ENCODE results near the gene LPXN.

The LPXN gene

DNA sequence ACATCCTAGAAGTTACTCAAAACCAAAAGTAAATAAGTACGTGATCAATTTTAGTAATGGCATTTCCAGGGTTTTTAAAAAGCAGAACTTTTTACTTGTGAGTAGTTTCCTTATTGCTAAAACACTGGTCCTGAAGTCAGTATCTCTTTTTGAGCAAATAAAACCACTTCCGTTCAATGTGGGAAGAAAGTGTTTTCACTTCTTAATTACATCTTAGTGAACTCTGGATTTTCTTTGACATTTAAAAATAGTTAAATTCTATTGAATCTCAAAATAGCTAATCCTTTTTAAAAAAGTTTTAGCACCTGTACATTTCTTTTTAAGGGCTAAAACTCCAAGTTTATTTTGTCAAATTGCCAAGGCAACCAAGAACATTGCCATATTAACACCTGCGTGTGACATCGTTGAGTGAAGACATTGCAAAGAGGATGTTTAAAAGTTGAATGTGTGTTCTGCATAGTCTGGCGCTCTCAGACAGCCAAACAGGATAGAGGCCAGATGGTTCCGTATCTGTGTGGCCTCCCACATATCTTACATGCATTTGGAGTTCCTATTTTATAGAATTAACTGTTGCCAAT, 50.5 kb downstream of the LPXN start:
- FAIRE-seq (no peak), DNase-seq (ENCODE audit: low spot score) (no peak)

DNA sequence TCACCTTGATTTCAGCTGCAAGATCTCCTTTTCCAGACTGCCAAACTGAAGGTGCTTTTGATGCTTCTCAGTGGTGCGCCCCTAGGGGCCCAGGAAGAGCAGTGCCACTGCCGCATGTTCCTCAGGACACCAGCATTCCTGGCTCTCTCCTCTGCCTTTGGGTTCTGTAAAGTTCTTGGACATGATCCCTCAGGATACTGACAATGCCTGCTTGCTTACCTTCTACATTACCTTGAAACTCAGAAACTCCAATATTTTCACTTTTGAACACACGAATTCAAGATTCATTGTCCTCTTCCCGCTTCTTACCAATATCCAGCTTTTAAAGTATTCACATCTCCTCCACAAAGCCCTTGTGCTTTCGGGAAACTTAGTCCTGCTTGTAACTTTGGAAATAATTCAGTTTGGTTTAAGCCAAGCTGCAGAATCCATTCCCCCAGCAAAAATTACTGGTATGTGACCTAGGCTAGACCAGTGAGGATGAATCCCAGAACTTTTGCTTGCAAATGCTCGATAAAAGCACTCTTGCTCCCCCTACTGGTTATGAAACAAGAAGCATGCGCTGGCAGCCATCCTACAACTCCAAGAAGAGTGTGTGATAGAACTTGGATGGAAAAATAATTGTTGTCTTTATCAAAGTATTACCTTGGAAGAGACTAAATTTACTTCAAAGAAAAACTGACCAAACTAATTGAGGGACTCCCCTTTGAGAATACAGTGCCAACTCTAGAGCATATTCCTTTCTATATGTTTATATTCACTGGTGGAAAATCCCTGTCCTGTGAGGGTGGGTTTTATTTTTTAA, 51.2 kb downstream of the LPXN start:
- peak; percentile 71 for DNase-seq (ENCODE audit: low spot score)
- no peak for FAIRE-seq

DNA sequence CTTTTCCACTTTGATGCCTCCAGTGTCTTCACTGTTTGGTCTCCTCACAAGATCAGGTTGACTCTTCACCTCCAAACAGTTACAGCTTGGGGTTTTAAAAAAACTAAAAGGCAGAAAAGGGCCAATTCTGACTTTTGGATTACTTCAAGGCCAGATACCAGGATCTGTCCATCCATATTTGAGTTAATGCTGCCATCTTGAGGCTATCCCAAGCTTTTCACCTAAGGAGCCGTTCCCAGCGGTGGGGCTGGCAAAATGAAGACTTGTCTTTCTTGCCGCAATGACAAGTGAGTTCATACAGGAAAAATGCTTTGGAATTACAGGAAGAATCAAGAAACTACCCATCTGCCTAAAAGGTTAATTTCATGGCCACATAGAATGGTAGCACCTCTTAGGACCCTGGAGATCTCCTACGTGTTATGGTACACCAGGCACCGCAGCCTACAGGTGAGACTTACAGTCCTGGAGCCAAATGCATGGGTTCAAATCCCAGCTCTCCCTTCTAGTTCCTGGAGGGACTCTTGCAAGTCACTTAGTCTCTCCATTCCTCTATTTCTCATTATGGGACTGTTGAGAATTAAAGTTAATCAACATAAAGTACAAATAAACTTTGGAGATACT, 61.8 kb downstream of the LPXN start:
- DNase-seq (ENCODE audit: low spot score) (peak; percentile 70), FAIRE-seq (no peak)

DNA sequence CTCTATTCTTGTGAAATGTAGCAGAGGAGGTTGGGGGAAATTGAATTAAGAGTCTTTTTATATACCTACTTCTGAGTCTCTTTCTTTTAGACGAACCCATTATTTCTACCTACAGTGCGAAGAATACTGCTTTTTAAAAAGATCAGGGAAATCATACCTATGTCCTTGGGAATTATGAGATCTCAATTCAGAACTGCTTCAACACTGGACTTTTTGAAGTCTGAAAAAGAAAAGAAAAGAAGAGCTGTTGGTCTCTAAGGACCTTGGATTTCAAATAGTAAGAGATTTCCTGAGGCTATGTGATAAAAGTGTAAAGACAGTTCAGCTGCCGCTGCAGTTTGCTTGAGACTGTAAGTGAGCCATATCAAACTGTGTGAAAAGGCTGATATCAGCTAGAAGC, 64.0 kb downstream of the LPXN start:
- DNase-seq (ENCODE audit: low spot score) (no peak), FAIRE-seq (no peak)

DNA sequence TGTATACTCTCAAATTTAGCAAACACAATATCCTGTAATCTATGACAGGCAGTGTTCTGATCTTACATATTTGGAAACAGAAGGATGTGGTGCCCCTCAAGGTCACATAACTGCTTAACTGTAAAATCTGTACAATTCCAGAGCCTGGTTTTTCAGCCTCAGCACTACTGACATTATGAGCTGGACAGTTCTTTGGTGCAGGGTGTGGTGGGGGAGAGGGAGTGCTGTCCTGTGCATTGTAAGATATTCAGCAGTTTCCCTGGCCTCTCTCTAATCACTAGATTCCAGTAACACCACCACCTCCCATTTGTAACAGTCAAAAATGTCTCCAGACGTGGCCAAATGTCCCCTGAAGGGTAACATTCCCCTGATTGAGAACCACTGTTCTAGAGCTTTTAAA, 65.9 kb downstream of the LPXN start:
- DNase-seq (ENCODE audit: low spot score) (no peak), FAIRE-seq (no peak)

DNA sequence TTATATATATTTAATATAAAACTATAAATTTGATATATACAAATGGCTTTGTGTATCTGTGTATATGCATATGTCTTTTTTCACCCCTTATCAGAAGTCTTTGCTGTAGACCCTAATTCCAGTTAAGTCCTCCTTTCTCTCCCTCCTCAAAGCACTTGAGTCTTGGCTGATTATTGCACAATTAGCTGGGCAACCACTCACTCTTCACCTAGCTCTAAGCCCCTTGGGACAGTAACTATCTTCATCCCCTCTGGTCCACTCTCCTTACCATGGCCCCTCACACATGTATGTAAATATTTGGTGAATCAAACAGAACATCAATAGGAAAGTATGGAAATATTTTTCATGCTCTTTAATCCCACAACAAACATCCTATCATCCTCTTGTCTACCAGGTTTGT, 66.8 kb downstream of the LPXN start:
- no peak for DNase-seq (ENCODE audit: low spot score)
- FAIRE-seq: no peak

DNA sequence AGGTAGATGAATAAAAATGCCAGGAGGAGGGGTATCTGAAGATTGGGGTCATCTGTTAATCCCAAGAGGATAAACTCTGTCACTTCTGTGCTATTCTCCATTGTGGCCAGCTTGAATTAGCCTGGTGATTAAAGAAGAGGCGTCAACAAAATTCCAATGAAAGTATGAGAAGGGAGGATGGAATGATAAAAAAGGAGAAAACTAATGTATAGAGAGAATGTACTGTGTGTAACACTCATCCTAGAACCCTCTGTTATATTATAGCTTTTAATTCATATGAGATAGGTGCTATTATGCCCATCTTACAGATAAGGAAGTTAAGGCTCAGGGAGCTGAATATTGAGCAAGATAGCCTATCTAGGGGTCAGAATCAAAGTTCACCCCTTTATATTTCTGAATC, 67.7 kb downstream of the LPXN start, which contains the start of gene OR5B21:
Gene OR5B21 (minus strand): TSS at position 101 of the 400 bp plus-strand sequence. CDS start 0 bp downstream, at position 101.
- DNase-seq (ENCODE audit: low spot score) (no peak), FAIRE-seq (no peak)

DNA sequence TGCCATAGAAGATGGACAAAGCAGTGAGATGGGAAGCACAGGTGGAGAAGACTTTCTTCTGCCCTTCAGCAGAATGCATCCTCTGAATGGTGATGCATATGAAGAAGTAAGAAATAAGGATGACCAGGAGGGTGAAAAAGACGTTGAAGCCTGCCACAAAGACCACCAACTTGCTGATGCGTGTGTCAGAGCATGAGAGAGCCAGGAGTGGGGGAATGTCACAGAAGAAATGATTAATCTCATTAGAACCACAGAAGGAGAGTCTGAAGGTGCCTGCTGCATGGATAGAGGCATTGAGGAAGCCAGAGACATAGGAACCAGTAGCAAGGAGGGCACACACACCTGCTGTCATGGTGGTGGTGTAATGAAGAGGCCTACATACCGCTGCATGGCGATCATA, 68.3 kb downstream of the LPXN start:
- no peak for DNase-seq (ENCODE audit: low spot score)
- no peak for FAIRE-seq

DNA sequence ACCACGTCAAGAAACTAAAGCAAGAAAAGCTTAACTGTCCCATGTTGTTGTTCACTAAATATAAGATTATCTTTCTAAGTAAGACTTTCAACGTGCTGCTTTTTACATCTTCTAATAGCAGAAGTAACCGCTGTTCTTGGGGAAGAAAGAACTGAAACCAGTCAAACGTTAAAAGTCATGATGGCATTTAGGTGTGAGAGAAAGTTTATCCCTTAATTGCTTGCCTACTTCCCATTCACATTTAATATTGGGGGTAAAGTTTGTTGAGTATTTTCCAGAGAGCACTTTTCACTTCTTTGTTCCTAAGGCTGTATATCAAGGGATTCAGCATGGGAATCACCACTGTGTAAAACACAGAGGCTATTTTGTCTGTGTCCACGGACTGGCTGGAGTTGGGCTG, 68.7 kb downstream of the LPXN start:
- FAIRE-seq (no peak), DNase-seq (ENCODE audit: low spot score) (no peak)

DNA sequence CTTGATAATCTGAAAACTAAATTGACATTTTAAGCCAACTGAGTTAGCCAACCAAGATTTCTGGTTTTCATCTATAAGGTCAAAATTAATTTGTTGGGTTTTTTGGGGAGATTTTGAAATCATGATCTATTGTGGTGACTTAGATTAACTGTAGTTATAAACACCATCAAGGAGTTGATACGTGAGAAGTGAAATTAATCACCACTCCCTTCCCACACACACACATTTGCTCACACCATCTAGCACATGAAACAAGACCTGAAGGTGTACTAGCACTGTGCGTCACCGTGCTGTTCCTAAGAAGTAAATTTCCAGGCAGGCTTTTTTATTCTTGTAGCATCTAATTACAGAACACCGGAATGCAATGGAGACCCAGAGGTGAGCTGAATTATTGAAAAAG, 69.8 kb downstream of the LPXN start:
- no peak for FAIRE-seq
- DNase-seq (ENCODE audit: low spot score): no peak

DNA sequence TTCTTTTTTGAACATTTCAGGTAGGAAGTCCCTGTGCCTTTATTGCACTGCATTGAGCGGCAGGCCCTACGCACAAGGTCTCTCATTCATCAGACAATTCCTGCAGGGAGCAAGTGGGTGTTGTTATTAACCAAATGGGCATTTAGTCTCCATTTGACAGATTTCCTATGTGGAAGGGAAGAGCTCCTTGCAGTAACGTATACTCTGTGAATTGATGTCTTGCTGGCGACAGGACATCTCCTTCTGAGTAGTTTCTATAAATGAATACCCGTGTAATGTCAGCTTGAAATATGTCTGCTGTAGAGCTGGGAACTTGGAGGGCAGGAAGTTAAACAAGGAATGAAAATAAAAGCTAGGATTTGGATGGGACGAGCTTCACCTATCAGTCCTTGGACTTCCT, 71.4 kb downstream of the LPXN start:
- DNase-seq (ENCODE audit: low spot score) (no peak), FAIRE-seq (no peak)

DNA sequence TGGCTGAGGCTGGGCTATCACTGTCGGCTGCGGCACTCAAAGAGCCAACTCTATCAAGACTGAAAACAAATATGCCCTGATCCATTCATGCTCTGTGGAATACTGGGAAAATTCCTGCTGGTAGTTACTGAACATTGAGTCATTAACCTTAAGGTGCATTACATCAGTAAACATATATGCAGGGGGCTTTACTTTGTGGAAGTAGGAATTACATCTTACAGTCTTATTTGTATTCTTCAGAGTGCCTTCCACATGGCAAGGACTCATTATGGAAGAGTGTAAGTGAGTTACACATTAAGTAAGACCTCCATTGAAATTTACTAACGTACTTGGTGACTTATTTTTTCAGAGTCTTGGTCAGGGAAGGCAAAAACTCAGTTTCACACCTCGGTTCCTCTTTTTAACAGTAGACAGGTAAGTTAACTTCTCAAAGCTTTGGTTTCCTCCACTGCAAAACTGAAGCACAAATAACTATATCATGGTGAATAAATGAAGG, 72.2 kb downstream of the LPXN start:
- no peak for FAIRE-seq

DNA sequence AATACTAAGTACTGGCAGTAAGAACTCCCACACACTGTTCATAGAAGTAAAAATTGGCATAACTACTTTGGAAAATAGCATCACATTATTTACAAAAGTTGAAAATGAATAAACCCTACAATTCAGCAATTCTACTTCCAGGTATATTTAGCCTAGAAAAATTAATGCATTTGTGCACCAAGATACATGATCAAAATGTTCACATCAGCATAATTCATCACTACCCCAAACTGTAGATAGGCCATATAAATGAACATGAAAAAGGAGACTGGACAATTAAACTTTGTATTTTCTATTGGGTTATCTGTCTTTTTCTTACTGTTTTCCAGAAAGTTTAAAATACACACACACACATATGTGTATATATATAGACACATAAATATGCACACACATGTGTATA, 73.7 kb downstream of the LPXN start:
- DNase-seq (ENCODE audit: low spot score): no peak

More for the DNA sequence above, 72.2 kb downstream of the LPXN start:
- no peak for DNase-seq (ENCODE audit: low spot score)

DNA sequence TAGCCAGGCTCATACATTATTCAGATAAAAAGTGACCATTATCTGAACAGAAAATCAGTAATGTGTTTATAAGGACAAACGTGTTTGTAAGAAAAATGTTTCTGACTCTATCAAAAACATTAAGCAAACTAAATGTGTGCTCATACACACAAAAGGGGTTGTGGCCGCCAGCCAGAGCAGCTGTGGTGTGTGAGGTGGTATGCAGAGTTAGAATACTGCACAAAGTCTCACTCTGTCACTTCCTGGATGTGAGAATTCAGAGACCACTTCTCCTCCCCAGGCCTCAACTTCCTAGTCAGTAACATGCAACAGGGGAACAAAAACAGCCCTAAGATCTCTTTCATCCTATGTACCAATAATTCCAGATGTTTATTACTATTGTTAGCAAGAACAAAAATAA, 77.2 kb downstream of the LPXN start:
- DNase-seq (ENCODE audit: low spot score): no peak
- FAIRE-seq: no peak

More for the DNA sequence above, 73.7 kb downstream of the LPXN start:
- FAIRE-seq: no peak

DNA sequence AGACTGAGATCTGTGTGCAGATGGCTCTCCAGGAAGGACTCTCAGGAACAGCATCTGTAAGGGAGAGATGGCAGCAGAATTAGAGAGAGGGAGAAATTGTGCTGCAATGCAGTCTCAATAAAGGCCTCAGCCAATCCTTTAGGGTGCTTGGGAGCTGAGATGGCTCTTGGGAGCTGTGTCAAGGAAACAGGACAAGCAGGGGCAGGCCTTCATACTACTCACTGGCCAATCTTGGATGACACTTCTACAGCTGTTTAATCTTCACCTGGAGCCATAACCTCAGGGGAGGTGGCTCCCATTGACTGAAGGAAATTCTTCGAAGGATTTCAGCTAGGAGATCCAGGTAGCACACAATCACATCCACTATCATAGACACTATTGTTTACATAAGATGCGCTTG, 77.7 kb downstream of the LPXN start:
- DNase-seq (ENCODE audit: low spot score) (no peak), FAIRE-seq (no peak)

DNA sequence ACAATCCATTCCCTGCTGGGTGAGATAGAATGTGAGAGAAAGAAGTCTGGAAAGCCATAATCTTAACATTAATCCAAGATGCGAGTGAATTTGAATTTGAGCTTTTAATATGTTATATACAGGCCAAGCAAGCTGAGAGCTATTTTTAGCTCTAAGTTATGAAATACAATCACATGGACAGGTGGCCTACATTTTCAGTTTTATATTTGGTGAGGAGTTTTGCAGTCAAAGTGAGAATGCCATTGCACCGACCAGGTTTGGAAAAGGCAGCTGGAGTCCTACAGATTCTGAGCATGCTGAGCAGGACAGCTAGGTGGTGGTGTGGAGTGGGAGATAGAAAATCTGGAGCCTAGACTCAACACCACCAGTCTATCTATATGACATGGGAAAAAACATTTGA, 79.8 kb downstream of the LPXN start:
- no peak for DNase-seq (ENCODE audit: low spot score)
- FAIRE-seq: no peak

DNA sequence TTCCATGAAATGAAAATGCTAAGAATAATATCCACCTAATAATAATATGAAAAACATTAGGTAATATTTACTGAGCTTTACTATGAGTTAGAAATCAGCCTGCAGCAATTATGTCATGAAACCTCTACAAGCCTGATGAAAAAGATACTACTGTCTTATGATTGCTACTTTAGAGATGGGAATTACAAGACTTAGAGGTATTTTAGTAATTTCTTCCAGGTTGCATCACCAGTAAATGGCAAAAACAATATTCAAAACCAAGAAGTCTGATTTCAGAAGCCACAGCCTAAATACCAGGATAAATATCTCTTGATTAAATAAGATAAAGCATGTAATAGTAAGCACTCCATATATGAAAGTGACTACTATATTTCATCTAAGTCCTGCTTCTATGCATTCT, 81.6 kb downstream of the LPXN start:
- DNase-seq (ENCODE audit: low spot score): no peak
- FAIRE-seq: no peak

DNA sequence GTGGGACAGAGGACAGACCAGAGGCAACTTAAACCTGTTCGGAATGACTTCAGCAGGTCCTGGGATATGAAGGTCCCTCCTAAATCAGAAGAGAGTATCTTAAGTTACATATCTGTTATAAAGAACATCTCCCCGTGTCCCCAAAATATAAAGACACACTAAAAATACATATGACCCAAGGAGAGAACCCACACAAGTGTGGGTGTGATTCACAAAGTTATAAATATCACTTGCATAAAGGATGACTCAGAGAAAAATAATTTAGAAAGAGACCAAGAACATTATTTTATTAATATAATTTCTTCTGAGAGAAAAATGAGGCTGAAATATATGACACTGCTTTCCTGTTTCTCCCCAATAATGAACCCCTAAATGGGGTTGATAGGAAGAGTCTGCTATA, 82.0 kb downstream of the LPXN start:
- no peak for FAIRE-seq
- peak; percentile 5 for DNase-seq (ENCODE audit: low spot score)

DNA sequence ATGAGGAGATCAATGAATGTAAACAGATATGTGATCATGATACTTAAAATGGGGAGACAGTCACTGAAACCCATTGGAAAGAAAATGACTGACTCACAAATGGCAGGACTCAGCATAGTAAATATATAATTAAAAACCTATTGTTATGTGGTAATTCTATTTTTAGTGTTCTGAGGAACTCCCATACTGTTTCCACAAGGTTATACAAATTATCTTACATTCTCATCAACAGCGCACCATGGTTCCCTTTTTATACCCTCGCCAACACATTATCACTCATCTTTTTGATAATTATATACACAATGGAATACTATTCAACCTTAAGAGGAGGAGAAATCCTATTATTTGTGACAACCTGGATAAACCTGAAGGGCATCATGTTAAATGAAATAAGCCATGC, 84.8 kb downstream of the LPXN start:
- FAIRE-seq (no peak), DNase-seq (ENCODE audit: low spot score) (no peak)

DNA sequence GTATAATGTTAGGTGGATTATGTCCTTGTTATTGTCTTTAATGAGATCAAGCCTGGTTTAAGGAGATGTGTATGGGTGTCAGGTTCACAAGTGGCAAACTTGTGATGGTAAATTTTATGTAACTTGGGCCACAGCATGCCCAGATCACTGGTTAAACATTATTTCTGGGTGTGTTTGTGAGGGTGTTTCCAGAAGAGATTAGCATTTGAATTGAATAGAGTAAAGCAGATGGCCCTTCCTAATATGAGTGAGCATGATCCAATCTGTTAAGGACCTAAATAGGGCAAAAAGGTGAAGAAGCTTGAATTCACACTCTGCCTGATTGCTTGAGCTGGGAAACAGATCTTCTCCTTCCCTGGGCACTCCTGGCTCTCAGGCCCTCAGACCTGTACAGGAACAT, 88.5 kb downstream of the LPXN start:
- DNase-seq (ENCODE audit: low spot score) (no peak), FAIRE-seq (no peak)

DNA sequence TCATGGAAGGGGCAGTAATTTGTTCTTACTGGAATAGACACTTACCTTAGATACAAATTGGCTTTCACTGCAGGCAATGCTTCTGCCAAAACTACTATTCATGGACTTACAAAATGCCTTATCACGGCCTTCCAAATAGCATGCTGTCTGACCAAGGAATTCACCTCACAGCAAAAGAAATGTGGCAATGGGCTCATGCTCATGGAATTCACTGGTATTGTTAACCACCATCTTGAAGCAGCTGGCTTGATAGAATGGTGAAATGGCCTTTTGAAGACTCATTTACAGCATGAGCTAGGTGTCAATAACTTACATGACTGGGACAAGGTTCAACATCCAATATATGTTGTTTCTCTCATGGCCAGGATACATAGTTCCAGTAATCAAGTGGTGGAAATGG, 89.7 kb downstream of the LPXN start:
- FAIRE-seq (no peak), DNase-seq (ENCODE audit: low spot score) (no peak)
